ENCODE data around the gene PAIP1. TPM values are rescaled to one million over a fixed set of nuclear protein-coding genes. Genes with fewer than 3 reads are reported as not detected.

Gene PAIP1
- total RNA-seq, 6 experiments from 2014 or later: 36.0 to 56.3 (median 49.3) TPM

DNA sequence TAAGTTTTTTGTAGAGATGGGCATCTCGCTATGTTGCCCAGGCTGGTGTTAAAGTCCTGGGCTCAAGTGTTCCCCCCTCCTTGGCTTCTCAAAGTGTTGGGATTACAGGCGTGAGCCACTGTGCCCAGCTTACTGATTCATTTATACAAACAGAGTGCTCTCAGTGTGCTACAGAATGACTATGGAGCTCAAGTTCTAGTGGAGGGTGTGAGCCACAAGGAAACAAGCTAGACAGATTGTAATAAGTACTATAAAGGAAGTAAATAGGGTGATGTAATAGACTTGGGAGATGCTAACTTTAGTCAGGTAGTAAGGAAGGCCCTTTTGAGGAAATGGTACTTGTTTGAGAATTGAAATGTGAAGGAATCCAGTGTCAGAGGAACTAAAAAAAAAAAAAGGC is 71.5 kb downstream of the PAIP1 start:
- no peak overlapping the region for H3K4me3 ChIP-seq
- H3K9me3 ChIP-seq: no peaks in the 10 kb centered on the region
- ATAC-seq (no peak), DNase-seq (no peak)
- H3K4me1 ChIP-seq: peaks cover 0 to 14% (median 5%) of the 10 kb centered on the region in 4 donors
- no peaks in the 10 kb centered on the region for H3K36me3 ChIP-seq
- 95% methylated on average over 2 of the region's 2 CpGs for WGBS (ENCODE audit: insufficient coverage, low coverage, low lambda C conversion rate, missing lambda C conversion rate)
- H3K27ac ChIP-seq: no peak overlapping the region
- intact Hi-C loops (cut with DNase I): loop anchor here in 1 of 2 donors (10.0 kb wide), 1 partner anchor 91 kb away; no protein-coding TSS in a partner anchor
- TF ChIP-seq POLR2A (IDR thresholded peaks at IDR 0.05): no peak
- no peaks in the 10 kb centered on the region for H3K27me3 ChIP-seq

DNA sequence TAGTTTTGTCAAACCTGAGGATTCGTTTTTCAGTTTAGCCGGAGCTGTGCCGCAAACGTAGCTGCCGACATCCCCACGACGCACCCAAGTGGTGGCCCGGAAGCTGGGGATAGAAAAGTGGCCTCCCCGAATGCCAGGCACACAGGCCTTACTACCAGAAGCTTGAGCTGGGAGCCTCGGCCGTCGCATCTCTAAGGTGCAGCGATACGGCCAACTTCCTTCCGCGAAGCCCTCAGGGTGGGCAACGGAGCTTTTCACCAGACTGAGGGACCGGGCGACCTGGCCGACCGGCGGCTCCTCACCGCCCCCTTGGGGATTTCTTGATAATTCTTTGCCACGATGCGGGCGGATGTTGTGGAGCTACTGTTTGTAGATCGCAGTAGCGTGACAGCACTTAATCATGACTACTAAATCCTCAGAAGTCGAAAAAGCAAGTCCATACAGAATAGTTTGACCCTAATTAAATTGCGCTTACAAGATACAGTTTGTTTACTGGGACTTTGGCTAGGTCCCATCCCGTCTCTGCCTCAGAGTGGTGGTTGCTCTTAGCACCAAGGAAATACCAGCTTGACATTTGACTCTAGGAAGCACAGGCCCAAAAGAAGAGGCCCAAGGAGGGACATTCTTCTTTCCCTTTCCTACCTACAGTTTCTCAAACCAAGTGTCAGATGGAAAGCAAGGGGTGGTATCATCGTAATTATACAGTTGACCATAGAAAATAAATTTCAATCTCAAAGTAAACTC is 72.6 kb downstream of the PAIP1 start:
- Histone ChIP-seq H3K4me3 (peak overlapping the region; percentile 79 to 91 (median 85)), H3K36me3 (no peaks in the 10 kb centered on the region), H3K9me3 (no peaks in the 10 kb centered on the region), H3K27ac (peak overlapping the region; percentile 94 to 99 (median 94)), H3K27me3 (no peaks in the 10 kb centered on the region), H3K4me1 (peaks cover 0 to 14% (median 5%) of the 10 kb centered on the region in 4 donors)
- 15% methylated on average over 4 of the region's 32 CpGs for WGBS (ENCODE audit: insufficient coverage, low coverage, low lambda C conversion rate, missing lambda C conversion rate)
- TF ChIP-seq POLR2A (IDR thresholded peaks at IDR 0.05): peak; percentile 50
- TF ChIP-seq, protein P1, sequence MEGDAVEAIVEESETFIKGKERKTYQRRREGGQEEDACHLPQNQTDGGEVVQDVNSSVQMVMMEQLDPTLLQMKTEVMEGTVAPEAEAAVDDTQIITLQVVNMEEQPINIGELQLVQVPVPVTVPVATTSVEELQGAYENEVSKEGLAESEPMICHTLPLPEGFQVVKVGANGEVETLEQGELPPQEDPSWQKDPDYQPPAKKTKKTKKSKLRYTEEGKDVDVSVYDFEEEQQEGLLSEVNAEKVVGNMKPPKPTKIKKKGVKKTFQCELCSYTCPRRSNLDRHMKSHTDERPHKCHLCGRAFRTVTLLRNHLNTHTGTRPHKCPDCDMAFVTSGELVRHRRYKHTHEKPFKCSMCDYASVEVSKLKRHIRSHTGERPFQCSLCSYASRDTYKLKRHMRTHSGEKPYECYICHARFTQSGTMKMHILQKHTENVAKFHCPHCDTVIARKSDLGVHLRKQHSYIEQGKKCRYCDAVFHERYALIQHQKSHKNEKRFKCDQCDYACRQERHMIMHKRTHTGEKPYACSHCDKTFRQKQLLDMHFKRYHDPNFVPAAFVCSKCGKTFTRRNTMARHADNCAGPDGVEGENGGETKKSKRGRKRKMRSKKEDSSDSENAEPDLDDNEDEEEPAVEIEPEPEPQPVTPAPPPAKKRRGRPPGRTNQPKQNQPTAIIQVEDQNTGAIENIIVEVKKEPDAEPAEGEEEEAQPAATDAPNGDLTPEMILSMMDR (IDR thresholded peaks at IDR 0.05): peak; percentile 67 to 77 (median 68)
- peak; percentile 82 to 85 (median 83) for DNase-seq
- ATAC-seq: peak; percentile 84 to 86 (median 86)
- intact Hi-C loops (cut with DNase I): loop anchor here in 1 of 2 donors (10.0 kb wide), 1 partner anchor 89 kb away; no protein-coding TSS in a partner anchor

DNA sequence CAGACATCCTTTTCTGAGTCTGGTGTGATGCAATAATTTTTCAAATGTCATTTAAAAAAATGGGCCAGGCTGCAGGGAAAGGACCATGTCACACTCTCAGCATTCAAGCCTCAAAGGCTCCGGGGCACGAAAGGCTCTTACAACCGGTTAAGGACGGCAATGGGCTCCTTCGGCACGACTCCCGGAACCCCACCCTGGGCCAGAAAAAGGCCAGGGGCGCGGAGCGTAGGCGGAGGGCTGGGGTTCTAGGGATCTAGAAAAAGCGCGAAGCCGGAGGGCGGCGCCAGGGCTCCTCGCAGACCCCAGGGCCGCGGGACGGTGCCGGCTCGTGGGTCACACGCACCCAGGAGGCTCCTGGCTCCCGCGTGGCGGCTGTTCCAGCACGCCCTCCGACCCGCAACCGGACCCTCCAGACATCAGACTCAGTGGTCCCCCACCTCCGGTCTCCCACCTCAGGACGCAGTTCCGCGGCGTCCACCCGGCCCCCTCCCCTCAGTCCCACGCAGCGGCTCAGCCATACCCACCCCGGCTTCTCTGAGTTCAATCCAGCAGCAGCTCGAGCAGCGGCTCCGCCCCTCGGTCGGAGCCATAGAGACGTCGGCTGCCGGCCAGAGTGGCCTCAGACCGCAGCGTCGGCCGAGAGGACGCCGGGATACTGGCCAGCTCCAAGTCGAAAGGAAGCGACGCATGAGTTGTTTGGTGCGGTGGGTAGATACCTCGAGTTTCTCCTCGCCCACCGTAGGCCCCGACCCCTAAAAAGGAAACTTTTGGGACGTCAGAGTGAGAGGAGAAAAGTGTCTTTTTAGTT is 73.4 kb downstream of the PAIP1 start, which contains the start of gene TMEM267:
Gene TMEM267, minus strand, starts transcription at position 568 of the 808 bp plus-strand sequence. CDS start 29,896 bp downstream, outside the sequence.
- DNase-seq (peak; percentile 94 to 95 (median 94)), ATAC-seq (peak; percentile 96 to 98 (median 96))
- H3K9me3 ChIP-seq: no peaks in the 10 kb centered on the region
- intact Hi-C loops (cut with DNase I): loop anchor here in 1 of 2 donors (10.0 kb wide), 1 partner anchor 89 kb away; no protein-coding TSS in a partner anchor
- H3K27me3 ChIP-seq: no peaks in the 10 kb centered on the region
- H3K4me3 ChIP-seq: peak within 1 kb of the TSS; percentile 79 to 91 (median 85)
- H3K27ac ChIP-seq: peak within 1 kb of the TSS; percentile 94 to 99 (median 94)
- no peaks in the 10 kb centered on the region for H3K36me3 ChIP-seq
- H3K4me1 ChIP-seq: peaks cover 0 to 14% (median 5%) of the 10 kb centered on the region in 4 donors
- peak; percentile 89 for TF ChIP-seq POLR2A (IDR thresholded peaks at IDR 0.05)
- TF ChIP-seq, protein P1 (IDR thresholded peaks at IDR 0.05): no peak
- WGBS (ENCODE audit: insufficient coverage, low coverage, low lambda C conversion rate, missing lambda C conversion rate): 0% methylated on average over 40 of the region's 62 CpGs

DNA sequence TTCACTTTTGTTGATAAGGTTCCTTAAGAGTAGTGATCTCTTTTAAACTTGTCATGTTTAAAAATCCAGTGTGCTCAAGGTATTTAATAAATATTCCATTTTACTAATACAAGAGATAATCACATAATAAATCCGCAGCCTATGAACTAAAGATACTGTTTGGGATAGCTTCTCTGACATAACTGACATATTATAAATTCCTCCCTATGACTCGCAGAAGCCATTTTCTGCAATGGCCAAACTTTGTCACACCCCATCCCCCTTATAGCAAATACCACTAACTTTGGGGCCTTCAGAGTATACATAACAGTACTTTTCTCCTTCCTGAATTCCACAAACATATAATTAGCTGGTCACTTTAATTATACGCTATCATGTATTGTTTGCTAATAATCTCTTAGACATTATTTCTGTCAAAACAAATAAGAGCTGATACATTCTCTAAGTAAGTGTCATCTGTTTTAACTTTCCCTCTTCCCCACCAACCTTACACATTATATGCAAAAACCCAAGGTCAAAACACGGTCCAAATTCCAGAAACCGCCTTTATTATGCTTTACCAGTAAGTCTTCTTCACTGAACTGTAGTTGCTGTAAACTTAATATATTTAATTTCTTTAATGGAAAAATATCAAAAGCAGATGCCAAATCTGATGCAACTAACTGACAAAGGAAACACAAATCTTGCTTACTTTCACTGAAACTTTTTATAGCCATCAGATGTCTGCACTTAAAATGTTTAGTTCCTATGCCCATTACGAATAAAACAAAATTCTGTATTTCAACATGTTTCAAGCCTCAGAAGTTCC is 74.2 kb downstream of the PAIP1 start:
- WGBS (ENCODE audit: insufficient coverage, low coverage, low lambda C conversion rate, missing lambda C conversion rate): 46% methylated on average over 6 of the region's 6 CpGs
- no peak for DNase-seq
- peak overlapping the region; percentile 79 to 91 (median 85) for H3K4me3 ChIP-seq
- H3K27ac ChIP-seq: peak overlapping the region; percentile 94 to 99 (median 94)
- intact Hi-C loops (cut with DNase I): loop anchor here in 1 of 2 donors (10.0 kb wide), 1 partner anchor 88 kb away; no protein-coding TSS in a partner anchor
- no peaks in the 10 kb centered on the region for H3K27me3 ChIP-seq
- no peaks in the 10 kb centered on the region for H3K9me3 ChIP-seq
- TF ChIP-seq, protein P1 (IDR thresholded peaks at IDR 0.05): no peak
- no peak for TF ChIP-seq POLR2A (IDR thresholded peaks at IDR 0.05)
- peaks cover 0 to 14% (median 5%) of the 10 kb centered on the region in 4 donors for H3K4me1 ChIP-seq
- H3K36me3 ChIP-seq: no peaks in the 10 kb centered on the region
- no peak for ATAC-seq

Other genes with a start within 250 kb of the PAIP1 start
- gene HMGCS1, start 243.7 kb downstream of the PAIP1 start, total RNA-seq: 100 to 1,000 TPM in 2 of 6 experiments, 10 to 100 TPM in 4; 27.9 to 341 (median 62.0) TPM
- 1 to 10 TPM in 5 of 6 experiments, under 1 TPM in 1; 1.00 to 2.3 (median 1.3) TPM for gene CCL28, start 144.7 kb downstream of the PAIP1 start, total RNA-seq
- 1 to 10 TPM; 3.9 to 5.1 (median 4.5) TPM for gene TMEM267, start 73.2 kb downstream of the PAIP1 start, total RNA-seq
- under 1 TPM; 0.15 to 0.99 (median 0.72) TPM for gene C5orf34, start 41.9 kb downstream of the PAIP1 start, total RNA-seq
- 100 to 1,000 TPM in 4 of 6 experiments, 10 to 100 TPM in 2; 81.3 to 250 (median 188) TPM for gene NNT, start 46.1 kb upstream of the PAIP1 start, total RNA-seq

All from right lobe of liver (tissue), 6 donors.